HG03060 (cell line): ENCODE results near the gene ZNF329.
A peak's percentile ranks its signal among the peaks of the same experiment; 100 is the strongest.
"Not testable (repeated sequence)": the region's sequence is repeated elsewhere in the genome, so short reads cannot be mapped to it uniquely, and the experiment has no call there.

ENCODE experiments used
- ATAC-seq: cut with Tn5 transposase; IDR thresholded peaks from one replicate; pipeline ENCODE4 v1.9.1; 2021; ENCODE audit warnings: low read depth, moderate number of reproducible peaks; ENCODE audit not compliant: unreplicated experiment

The ZNF329 gene

GRCh38 chr19:58150328-58150921 is at the start of gene ZNF329:
Gene ZNF329 (minus strand): TSS chr19:58150789. CDS start chr19:58129503, 21,286 bp downstream.
- ATAC-seq, result peak; percentile 68

- no peak for ATAC-seq
Measured at GRCh38 chr19:58196901-58197616, 46.5 kb upstream of the ZNF329 start.

GRCh38 chr19:58183817-58184215 is 33.2 kb upstream of the ZNF329 start:
- no peak for ATAC-seq

DNA sequence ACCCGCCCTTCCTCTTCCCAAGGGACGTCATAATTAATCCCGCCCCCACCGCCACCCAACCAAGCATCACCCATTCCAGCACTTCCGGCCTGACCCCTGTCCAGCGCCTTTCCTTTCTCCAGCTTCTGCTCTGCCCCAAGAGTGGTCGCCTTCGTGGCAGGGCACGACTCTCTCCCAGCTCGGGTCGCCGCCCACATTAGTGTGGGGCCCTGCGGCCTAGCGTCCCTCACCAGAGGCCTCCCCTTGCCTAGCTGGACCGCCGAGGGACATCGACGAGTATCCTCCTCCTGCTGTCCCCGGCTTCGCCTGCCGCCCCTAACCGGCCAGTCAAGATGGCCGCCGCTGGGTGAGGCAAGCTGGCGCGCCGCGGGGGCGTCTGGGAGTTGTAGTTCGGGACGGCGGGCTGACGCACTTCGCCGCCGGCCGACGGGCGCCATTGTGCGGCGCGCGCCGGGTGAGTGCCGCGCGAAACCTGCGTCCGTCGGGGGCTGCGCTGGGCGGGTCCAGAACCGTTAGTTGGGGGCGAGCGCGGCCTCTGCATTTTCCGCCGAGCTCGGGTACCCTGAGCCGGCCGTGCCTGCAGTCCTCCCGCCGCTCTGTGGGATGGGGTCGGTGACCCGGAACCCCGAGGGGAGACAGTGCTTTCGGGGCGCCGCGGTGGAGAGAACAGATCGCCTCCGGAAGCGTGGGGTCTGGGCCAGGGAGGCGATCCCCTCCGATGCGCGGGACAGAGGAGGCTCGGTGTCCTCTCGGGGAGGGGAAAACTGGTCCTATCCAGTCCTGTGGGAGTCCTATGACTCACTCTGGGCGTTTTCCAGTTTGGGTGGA is 32.6 kb upstream of the ZNF329 start, which contains the start of gene ZNF274:
Gene ZNF274, plus strand, starts transcription at position 73 of the 828 bp plus-strand sequence. CDS start 905 bp downstream, outside the sequence.
- ATAC-seq, result peak; percentile 59

- peak; percentile 11 for ATAC-seq
Measured at GRCh38 chr19:58182577-58182988, 32.0 kb upstream of the ZNF329 start.

GRCh38 chr19:58181902-58182576 is 31.4 kb upstream of the ZNF329 start:
- ATAC-seq, result no peak

DNA sequence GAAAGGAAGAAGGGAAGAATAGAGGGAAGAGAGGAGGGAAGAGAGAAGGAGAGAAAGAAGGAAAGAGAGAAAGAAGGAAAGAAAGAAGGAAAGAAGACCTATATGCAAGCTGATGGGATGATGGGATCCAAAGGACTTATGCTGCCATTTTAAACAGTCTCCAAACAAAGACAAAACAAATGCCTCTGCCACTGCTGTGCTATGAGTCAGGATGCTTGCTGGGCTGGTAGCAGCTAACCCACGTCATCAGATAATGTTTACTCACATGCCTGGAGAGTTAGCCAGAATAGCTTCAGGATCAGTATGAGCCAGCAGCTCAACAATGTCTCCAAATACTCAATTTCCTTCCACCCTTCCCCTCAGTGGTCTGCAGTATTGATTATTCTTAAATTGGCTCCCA is 20.3 kb upstream of the ZNF329 start:
- ATAC-seq, result no peak

DNA sequence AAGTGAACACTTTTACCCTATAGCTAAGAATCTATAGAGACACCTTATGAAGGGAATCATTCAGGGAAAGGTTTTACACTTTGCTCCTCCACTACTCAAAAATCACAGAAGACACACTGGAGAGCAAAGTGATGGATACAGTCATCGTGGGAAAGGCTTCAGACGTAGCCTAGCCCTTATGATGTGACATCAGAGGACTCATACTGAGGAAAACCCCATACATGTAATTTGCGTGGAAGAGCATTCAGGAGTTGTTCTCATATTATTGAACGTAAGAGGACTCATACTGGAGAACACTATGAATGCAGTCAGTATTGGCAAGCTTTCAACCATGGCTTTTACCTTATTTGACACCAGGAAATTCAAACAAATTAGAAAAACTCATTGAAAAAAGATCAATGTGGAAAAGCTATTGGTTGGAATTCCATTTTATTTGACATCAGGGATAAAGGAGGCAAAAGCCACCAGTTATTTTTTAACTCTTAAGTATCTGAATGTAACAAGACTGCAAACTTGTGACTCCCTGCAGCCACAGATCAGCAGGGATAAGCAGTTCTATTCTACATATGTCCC is 16.2 kb upstream of the ZNF329 start:
- no peak for ATAC-seq

DNA sequence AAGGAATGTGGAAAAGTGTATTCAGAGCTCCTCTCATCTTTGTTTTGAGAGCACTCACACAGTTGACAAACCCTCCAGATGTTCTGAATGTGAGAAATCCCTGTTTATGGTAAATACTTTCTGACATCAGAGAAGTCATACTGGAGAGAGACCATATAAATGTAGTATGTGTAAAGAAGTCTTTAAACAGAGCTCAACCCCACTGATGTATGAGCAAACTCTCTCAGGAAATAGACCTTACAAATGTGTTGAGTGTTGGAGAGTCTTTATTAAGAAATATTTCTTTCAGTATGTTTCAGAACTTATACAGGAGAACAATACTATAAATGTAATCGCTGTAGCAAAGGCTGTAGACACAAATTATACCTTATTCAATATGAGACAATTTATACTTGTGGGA is 15.7 kb upstream of the ZNF329 start:
- ATAC-seq, result no peak

DNA sequence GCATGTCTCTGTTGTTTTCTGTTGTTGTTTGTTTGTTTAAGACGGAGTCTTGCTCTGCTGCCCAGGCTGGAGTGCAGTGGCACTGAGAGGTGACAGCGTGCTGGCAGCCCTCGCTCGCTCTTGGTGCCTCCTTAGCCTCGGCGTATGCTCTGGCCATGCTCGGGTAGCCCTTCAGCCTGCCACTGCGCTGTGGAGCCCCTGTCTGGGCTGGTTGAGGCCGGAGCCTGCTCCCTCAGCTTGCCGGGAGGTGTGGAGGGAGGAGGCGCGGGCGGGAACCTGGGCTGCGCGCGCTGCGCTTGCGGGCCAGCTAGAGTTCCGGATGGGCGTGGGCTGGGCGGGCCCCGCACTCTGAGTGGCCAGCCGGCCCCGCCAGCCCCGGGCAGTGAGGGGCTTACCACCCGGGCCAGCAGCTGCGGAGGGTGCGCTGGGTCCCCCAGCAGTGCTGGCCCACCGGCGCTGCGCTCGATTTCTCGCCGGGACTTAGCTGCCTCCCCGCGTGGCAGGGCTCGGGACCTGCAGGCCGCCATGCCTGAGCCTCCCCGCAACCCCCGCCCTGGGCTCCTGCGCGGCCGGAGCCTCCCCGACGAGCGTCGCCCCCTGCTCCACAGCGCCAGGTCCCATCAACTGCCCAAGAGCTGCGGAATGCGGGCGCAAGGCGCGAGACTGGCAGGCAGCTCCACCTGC is 6.6 kb upstream of the ZNF329 start:
- no peak for ATAC-seq

DNA sequence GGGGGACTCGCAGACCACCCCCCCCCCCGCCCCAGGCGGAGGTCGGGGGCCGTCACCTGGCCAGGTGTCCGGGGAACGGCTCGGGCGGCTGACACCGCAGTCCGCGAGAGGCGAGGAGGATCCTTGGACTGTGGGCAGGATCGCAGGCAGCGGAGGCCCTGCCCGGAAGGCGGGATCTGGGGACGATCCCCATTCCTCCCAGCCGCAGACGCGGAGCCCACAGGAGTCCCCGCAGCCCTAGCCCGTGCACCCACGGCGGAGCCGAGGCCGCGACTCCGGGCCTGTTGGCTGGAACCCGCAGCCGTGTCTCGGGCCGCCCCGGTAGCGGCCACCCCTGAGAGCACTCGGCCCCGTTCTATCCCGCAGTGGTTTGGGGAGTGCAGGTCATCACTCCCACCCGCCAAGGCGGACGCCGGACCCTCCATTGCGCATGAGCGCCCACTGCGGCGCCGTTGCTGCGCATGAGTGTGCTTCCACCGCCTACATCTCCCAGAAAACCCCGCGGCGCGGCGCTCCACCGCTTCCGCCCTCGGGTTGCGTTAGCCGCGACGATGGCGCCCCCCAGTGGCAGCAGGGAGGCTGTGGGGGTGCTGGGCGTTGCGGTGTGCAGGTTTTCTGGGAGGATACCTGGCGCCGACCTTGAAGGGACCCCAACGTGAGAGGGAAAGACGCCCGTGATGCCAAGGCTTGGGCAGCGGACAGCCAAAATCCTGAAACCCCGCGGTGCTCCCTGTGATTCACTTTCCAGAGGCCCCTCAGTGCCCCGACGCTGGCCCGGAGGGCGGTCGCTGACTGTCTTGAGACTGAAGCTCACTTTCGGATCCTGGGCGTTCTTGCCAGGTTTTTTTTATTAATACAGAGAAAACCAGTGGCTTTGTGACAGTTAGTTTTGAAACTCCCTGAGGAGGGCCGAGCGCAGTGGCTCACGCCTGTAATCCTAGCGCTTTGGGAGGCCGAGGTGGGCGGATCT is 4.4 kb upstream of the ZNF329 start:
- no peak for ATAC-seq

DNA sequence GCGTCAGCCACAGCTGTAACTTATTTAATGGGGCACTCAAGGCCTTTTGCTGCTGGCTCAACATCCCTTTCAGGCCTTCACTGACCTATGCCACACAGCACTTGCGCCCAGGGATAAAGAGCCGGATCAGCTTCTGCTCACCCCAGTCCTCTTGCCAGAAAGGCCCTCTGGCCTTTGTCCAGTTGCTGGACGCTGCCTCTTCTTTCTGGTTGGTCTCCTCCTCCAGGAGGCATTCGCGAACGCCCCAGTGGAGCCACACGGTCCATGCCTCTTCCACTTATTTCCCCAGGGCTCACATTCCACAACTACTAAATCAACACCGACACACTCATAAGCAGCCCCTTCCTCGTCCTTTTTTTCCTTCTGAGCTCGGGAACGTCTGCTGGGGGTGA is 3.7 kb upstream of the ZNF329 start:
- no peak for ATAC-seq

DNA sequence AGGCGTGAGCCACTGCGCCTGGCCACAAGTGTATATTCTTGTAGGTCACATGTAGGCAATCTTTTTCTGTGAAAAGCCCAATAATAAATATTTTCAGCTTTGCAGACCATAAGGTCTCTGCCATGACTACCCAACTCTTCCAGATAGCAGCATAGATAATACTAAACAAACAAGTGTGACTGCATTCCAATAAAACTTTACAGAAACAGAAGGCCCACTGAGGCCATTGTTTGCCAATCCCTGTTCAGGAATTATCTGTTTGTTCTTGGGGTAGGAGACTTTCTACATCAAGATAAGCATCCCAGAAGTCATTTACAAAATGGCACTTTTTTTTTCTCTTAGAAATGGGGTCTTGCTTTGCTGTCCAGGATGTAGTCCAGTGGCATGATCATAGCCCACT is 2.8 kb upstream of the ZNF329 start:
- ATAC-seq, result no peak

DNA sequence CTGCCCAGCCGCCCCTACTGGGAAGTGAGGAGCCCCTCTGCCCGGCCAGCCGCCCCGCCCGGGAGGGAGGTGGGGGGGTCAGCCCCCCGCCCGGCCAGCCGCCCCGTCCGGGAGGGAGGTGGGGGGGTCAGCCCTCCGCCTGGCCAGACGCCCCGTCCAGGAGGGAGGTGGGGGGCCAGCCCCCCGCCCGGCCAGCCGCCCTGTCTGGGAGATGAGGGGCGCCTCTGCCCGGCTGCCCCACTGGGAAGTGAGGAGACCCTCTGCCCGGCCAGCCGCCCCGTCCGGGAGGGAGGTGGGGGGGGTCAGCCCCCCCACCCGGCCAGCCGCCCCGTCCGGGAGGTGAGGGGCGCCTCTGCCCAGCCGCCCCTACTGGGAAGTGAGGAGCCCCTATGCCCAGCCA is 3.1 kb downstream of the ZNF329 start:
- ATAC-seq, result not testable (repeated sequence)

DNA sequence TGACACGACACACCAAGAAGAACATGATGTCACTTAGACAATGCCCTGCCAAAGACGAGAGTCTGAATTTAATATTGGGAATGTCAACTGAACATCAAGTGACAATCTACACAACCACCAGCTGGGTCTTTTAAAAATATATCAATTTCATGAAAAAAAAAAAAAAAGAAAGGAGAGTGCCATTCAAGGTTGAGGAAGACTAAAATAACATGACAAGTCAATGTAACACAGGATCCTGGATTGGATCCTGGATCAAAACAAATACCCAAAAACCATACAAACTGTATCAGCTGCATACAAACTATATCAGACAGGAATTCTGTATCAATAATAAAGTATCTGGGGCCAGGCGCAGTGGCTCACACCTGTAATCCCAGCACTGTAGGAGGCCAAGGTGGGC is 4.7 kb downstream of the ZNF329 start:
- no peak for ATAC-seq

- ATAC-seq, result no peak
Measured at GRCh38 chr19:58134244-58134643, 16.3 kb downstream of the ZNF329 start.

DNA sequence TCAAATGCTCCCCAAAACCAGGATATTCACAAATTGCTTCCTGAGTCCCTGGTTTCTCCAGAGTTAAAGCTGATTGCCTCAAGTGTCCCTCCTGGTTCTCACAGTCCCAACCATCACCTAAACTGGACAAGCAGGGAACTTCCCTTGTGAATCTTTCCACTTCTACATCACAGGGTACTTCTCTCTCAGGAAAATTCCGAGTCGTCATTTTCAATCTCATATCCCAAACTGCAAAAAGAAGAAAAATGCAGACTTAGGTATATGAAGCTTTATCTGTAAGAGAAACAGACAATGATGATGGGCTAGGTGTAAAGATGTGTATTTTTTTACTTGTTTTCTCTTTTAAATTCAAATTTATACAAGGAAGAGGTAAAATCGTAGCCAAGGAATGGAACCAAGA is 21.3 kb downstream of the ZNF329 start:
- ATAC-seq, result no peak

GRCh38 chr19:58128041-58128685 is 22.4 kb downstream of the ZNF329 start:
- ATAC-seq, result no peak
